ENCODE results near the gene HACD3. TPM values are rescaled to one million over a fixed set of nuclear protein-coding genes. Genes with fewer than 3 reads are reported as not detected.

The HACD3 gene
- total and polyA plus RNA-seq, 9 of the 15 experiments (the other 6 are each of a cell fraction or from before 2014, with no cell fraction given): 48.1 to 117 (median 72.8) TPM

DNA sequence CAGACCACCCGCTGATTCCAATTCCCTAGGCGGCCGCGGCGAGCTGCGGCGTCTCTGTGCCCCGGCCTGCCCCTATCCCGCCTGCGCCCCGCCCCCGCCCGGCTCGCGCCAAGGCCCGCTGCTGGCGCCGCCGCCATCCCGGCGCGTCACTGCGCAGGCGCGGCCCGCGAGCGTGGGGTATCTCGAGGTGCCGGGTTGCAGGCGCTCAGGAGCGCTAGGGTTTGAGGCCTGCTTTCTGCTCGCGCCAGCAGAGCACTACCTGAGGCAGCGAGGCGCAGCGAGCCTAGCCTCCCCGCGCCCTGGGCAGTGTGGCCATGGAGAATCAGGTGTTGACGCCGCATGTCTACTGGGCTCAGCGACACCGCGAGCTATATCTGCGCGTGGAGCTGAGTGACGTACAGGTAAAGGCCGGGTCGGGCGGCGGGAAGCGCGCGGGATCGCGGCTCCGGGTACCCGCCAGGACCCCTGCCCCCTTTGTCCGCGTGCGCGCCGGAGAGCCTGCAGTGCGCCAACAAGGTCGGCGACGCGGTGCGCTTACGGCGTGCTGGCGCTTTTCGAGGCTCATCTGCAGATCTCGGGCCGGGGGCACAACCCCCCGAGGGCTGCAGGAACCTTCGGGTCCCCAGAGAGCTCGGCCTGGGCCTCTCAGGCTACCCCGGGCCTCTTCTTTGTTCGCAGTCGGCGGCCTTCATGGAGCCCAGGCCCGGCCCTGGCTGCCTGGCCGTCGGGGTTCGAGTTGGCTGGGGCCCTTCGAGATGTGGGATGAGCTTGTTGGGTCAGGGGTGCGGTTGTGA, at the start of gene HACD3 (continued):
- TF ChIP-seq PRPF4 (IDR thresholded peaks at IDR 0.05; ENCODE audit: insufficient read depth, low read depth, low read length, poor library complexity, severe bottlenecking) (no peak), ZNF134 (CRISPR knock-in tag; conservative IDR thresholded peaks at IDR 0.05) (no peak), NFE2L1 (tag; IDR thresholded peaks at IDR 0.05; ENCODE audit: borderline replicate concordance, low read depth) (no peak), NBN (IDR thresholded peaks at IDR 0.05; ENCODE audit: low read depth) (peak; percentile 19; the same call in 1 of the 2 replicates), NR4A1 (CRISPR knock-in tag; IDR thresholded peaks at IDR 0.05) (peak; percentile 85; the same call in 1 of the 2 replicates), NR4A1 (tag; IDR thresholded peaks at IDR 0.05) (no peak), CBFB (CRISPR knock-in tag; IDR thresholded peaks at IDR 0.05) (peak; percentile 72), OTX1 (CRISPR knock-in tag; IDR thresholded peaks at IDR 0.05) (no peak), KLF13 (tag; IDR thresholded peaks at IDR 0.05; ENCODE audit: borderline replicate concordance, low read depth) (no peak), EGR1 (conservative IDR thresholded peaks at IDR 0.05) (peak; percentile 44), ILK (tag; IDR thresholded peaks at IDR 0.05; ENCODE audit: borderline replicate concordance, low read depth) (no peak), SIN3A (IDR thresholded peaks at IDR 0.05; ENCODE audit: borderline replicate concordance in 2 of 2, control insufficient read depth in 1 of 2, low read depth in 2 of 2, low read length in 2 of 2) (peak; percentile 31 to 66; a peak in 3 of 4 replicates)
- TF ChIP-seq, protein P1, sequence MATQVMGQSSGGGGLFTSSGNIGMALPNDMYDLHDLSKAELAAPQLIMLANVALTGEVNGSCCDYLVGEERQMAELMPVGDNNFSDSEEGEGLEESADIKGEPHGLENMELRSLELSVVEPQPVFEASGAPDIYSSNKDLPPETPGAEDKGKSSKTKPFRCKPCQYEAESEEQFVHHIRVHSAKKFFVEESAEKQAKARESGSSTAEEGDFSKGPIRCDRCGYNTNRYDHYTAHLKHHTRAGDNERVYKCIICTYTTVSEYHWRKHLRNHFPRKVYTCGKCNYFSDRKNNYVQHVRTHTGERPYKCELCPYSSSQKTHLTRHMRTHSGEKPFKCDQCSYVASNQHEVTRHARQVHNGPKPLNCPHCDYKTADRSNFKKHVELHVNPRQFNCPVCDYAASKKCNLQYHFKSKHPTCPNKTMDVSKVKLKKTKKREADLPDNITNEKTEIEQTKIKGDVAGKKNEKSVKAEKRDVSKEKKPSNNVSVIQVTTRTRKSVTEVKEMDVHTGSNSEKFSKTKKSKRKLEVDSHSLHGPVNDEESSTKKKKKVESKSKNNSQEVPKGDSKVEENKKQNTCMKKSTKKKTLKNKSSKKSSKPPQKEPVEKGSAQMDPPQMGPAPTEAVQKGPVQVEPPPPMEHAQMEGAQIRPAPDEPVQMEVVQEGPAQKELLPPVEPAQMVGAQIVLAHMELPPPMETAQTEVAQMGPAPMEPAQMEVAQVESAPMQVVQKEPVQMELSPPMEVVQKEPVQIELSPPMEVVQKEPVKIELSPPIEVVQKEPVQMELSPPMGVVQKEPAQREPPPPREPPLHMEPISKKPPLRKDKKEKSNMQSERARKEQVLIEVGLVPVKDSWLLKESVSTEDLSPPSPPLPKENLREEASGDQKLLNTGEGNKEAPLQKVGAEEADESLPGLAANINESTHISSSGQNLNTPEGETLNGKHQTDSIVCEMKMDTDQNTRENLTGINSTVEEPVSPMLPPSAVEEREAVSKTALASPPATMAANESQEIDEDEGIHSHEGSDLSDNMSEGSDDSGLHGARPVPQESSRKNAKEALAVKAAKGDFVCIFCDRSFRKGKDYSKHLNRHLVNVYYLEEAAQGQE (IDR thresholded peaks at IDR 0.05; ENCODE audit: borderline replicate concordance): 0 out of 2 replicates have a peak, but pooled peaks have one; percentile 4
- TF ChIP-seq, protein P1 (CRISPR knock-in tag; IDR thresholded peaks at IDR 0.05; ENCODE audit: low read depth): peak; percentile 48; the same call in 1 of the 2 replicates
- TF ChIP-seq, protein P2, sequence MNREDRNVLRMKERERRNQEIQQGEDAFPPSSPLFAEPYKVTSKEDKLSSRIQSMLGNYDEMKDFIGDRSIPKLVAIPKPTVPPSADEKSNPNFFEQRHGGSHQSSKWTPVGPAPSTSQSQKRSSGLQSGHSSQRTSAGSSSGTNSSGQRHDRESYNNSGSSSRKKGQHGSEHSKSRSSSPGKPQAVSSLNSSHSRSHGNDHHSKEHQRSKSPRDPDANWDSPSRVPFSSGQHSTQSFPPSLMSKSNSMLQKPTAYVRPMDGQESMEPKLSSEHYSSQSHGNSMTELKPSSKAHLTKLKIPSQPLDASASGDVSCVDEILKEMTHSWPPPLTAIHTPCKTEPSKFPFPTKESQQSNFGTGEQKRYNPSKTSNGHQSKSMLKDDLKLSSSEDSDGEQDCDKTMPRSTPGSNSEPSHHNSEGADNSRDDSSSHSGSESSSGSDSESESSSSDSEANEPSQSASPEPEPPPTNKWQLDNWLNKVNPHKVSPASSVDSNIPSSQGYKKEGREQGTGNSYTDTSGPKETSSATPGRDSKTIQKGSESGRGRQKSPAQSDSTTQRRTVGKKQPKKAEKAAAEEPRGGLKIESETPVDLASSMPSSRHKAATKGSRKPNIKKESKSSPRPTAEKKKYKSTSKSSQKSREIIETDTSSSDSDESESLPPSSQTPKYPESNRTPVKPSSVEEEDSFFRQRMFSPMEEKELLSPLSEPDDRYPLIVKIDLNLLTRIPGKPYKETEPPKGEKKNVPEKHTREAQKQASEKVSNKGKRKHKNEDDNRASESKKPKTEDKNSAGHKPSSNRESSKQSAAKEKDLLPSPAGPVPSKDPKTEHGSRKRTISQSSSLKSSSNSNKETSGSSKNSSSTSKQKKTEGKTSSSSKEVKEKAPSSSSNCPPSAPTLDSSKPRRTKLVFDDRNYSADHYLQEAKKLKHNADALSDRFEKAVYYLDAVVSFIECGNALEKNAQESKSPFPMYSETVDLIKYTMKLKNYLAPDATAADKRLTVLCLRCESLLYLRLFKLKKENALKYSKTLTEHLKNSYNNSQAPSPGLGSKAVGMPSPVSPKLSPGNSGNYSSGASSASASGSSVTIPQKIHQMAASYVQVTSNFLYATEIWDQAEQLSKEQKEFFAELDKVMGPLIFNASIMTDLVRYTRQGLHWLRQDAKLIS (CRISPR knock-in tag; IDR thresholded peaks at IDR 0.05): no peak

Data from K562 (cell line).